Measurements from ENCODE around the gene ACBD6.

The ACBD6 gene

GRCh38 chr1:180287988-180288705, 214.2 kb downstream of the ACBD6 start:
- H3K9ac ChIP-seq: no peak overlapping the region
- H3K79me2 ChIP-seq (ENCODE audit: insufficient read depth, low read depth): no peaks in the 10 kb centered on the region
- H3K4me1 ChIP-seq (ENCODE audit: low read depth, poor library complexity, severe bottlenecking): peaks cover 37% of the 10 kb centered on the region
- TF ChIP-seq CTCF (conservative IDR thresholded peaks at IDR 0.05; ENCODE audit: low read depth, low read length): no peak
- H3K36me3 ChIP-seq (ENCODE audit: insufficient read depth): no peaks in the 10 kb centered on the region
- H2AFZ ChIP-seq (ENCODE audit: low read depth): no peak overlapping the region
- no peak overlapping the region for H3K4me3 ChIP-seq (IDR thresholded peaks at IDR 0.05; ENCODE audit: insufficient read depth, low read depth, low read length)
- H3K4me2 ChIP-seq: peak overlapping the region; percentile 8; the same call in 1 of the 2 replicates
- H3K27me3 ChIP-seq (ENCODE audit: insufficient read depth, low read depth): no peaks in the 10 kb centered on the region
- peak overlapping the region; percentile 9; the same call in 1 of the 2 replicates for H3K27ac ChIP-seq
- no peaks in the 10 kb centered on the region; the same call in 1 of the 2 replicates for H4K20me1 ChIP-seq (ENCODE audit: insufficient read depth)

- Histone ChIP-seq H3K36me3 (ENCODE audit: insufficient read depth) (no peaks in the 10 kb centered on the region), H3K79me2 (ENCODE audit: insufficient read depth, low read depth) (no peaks in the 10 kb centered on the region), H3K4me2 (no peak overlapping the region), H3K4me3 (IDR thresholded peaks at IDR 0.05; ENCODE audit: insufficient read depth, low read depth, low read length) (no peak overlapping the region), H3K27me3 (ENCODE audit: insufficient read depth, low read depth) (no peaks in the 10 kb centered on the region), H3K27ac (no peak overlapping the region), H2AFZ (ENCODE audit: low read depth) (no peak overlapping the region), H4K20me1 (ENCODE audit: insufficient read depth) (no peaks in the 10 kb centered on the region; the same call in 1 of the 2 replicates), H3K9ac (no peak overlapping the region), H3K4me1 (ENCODE audit: low read depth, poor library complexity, severe bottlenecking) (peaks cover 27% of the 10 kb centered on the region)
- TF ChIP-seq CTCF (conservative IDR thresholded peaks at IDR 0.05; ENCODE audit: low read depth, low read length): no peak
Observed at GRCh38 chr1:180286417-180286816, 216.0 kb downstream of the ACBD6 start.

DNA sequence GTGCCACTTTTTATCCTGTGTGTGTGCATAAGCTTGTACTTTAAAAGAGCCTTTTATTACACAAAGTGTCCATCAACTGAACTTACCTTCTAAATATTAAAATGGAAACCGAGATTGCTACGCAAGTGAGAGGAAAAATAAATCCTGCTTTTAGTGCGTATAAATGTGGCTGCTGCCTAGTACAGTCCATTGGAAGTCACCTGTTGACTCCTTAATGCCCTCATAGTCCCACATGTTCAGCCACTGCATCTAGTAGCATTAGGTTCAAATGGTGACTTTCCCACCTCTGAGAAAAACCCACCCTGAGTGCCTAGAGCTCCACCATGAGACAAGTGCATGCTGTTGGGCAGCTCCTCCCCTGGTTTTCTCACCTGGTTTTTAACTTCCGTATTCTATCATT, 219.3 kb downstream of the ACBD6 start:
- TF ChIP-seq CTCF (conservative IDR thresholded peaks at IDR 0.05; ENCODE audit: low read depth, low read length): no peak
- Histone ChIP-seq H3K27ac (no peak overlapping the region), H3K4me2 (no peak overlapping the region), H3K79me2 (ENCODE audit: insufficient read depth, low read depth) (no peaks in the 10 kb centered on the region), H3K4me1 (ENCODE audit: low read depth, poor library complexity, severe bottlenecking) (peaks cover 4% of the 10 kb centered on the region), H4K20me1 (ENCODE audit: insufficient read depth) (no peaks in the 10 kb centered on the region), H3K9ac (no peak overlapping the region), H3K4me3 (IDR thresholded peaks at IDR 0.05; ENCODE audit: insufficient read depth, low read depth, low read length) (no peak overlapping the region), H3K27me3 (ENCODE audit: insufficient read depth, low read depth) (no peaks in the 10 kb centered on the region), H2AFZ (ENCODE audit: low read depth) (no peak overlapping the region), H3K36me3 (ENCODE audit: insufficient read depth) (no peaks in the 10 kb centered on the region)

DNA sequence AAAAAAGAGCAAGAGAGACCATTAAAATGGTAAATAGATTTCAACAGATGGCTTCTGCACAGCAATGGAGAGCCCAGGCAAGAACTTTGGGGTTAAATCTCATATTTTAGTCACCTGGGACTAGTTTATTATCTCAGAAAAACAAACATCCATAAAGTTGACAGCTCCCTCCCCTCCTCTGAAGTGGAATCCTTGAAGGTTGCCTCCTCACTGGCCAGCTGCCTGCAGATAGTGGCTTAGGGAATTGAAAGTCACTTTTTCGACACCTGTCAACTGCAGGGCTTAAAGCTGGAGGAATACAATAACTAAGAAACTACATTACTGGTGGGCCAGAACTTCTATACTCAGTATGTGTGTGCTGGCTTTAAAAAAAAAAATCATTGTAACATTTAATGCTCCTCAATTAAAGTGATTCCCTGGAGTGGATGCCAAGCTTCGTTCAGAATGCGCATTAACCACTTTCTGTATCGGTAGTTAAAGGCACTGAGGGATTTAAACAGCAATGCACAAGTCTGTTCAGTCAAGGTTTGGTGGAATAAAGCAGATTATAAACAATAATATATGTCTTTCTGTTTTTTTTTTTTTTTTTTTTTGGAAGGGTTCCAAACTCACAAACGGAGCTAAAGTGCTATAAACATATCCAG, 219.9 kb downstream of the ACBD6 start:
- Histone ChIP-seq H3K27me3 (ENCODE audit: insufficient read depth, low read depth) (no peaks in the 10 kb centered on the region), H3K79me2 (ENCODE audit: insufficient read depth, low read depth) (no peaks in the 10 kb centered on the region), H3K9ac (no peak overlapping the region), H3K4me3 (IDR thresholded peaks at IDR 0.05; ENCODE audit: insufficient read depth, low read depth, low read length) (no peak overlapping the region), H2AFZ (ENCODE audit: low read depth) (no peak overlapping the region), H4K20me1 (ENCODE audit: insufficient read depth) (no peaks in the 10 kb centered on the region), H3K4me2 (no peak overlapping the region), H3K36me3 (ENCODE audit: insufficient read depth) (no peaks in the 10 kb centered on the region), H3K4me1 (ENCODE audit: low read depth, poor library complexity, severe bottlenecking) (no peaks in the 10 kb centered on the region), H3K27ac (no peak overlapping the region)
- TF ChIP-seq CTCF (conservative IDR thresholded peaks at IDR 0.05; ENCODE audit: low read depth, low read length): no peak
